GM12872 (cell line): ENCODE measurements around the gene KAZN.

Experiments
- TF ChIP-seq, protein P1 (sequence below): IDR thresholded peaks from 3 replicates; pipeline ENCODE4 v1.5.1; 2011; ENCODE audit warnings: low read depth, mild to moderate bottlenecking, low read length, moderate library complexity; ENCODE audit not compliant: insufficient read depth

The KAZN gene

DNA sequence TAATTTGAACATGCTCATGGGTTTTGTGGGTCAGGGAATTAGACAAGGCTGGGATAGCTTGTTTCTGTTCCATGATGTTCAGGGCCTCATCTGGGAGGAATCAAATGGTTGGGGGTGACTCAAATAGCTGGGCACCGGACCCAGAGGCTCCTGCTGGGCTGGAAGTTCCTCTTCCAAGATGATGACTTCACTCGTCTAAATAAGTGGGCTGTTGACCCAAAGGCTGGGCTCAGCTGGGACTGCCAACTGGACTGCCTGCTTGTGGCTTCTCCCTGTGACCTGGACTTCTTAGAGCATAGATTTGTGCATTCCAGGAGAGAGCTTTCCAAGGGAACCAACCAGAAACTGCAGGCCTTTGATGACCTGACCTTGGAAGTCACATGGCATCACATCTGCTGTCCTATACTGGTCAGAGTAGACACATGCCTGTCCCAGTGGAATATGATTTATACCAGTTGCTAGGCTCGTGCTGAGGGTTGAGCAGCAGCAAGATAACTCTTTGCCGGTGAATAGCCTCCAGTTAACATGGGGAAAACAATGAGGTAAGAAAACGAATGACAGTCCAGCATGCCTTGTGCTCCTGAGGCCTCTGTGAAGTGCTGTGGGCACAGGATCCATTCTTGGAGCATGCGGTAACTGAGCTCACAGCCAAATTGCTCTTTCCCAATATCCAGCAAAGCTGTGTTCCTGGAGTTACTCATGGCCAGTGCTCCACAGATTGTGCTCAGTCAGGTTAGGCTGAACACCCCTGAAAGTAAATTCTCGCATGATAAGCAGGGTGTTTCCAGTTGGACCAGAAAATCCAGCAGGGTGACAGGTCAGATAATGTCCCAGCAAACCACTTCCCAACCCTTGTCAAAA is 282.2 kb downstream of the KAZN start:
- TF ChIP-seq, protein P1, sequence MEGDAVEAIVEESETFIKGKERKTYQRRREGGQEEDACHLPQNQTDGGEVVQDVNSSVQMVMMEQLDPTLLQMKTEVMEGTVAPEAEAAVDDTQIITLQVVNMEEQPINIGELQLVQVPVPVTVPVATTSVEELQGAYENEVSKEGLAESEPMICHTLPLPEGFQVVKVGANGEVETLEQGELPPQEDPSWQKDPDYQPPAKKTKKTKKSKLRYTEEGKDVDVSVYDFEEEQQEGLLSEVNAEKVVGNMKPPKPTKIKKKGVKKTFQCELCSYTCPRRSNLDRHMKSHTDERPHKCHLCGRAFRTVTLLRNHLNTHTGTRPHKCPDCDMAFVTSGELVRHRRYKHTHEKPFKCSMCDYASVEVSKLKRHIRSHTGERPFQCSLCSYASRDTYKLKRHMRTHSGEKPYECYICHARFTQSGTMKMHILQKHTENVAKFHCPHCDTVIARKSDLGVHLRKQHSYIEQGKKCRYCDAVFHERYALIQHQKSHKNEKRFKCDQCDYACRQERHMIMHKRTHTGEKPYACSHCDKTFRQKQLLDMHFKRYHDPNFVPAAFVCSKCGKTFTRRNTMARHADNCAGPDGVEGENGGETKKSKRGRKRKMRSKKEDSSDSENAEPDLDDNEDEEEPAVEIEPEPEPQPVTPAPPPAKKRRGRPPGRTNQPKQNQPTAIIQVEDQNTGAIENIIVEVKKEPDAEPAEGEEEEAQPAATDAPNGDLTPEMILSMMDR = no peak

DNA sequence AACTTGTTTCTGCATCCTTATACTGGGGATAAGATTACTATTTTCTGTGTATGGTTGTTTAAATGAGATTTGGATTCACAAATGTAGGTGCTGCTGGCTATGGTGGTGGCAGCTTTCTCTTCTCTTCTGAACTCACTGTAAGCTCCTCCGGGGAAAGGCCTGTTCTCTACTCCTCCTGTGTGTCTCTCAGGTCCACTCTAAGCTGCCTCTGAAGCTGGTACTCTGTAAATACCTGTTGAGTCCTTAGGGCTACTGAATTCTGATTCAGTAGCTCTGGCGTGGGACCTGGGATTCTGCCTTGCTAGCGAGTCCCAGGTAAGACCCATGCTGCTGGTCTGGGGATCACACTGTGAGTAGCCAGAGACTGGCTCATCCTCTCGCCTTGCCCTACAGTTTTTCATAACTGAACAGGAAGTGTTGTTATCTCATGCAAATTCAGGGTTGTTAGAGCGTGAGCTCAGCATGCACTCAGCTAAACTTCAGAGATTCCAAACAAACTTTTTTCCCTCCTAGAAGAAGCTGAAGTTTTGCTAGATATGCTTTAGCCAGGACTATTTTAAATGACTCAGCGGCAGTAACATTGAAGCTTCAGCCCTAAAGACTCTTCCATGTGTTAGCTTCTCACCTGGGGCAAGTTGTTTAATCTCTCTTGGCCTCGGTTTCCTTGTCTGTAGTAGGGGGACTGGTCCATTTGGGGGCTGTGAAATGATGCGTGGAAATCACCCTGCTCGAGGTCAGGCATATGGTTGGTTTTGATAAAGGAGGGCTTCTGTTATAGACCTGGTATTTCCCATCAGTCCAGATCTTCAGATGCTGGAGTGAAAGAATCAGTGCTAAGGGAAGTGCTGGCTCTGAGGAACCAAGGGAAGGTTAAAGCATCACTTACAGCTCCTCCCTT is 283.5 kb downstream of the KAZN start:
- TF ChIP-seq, protein P1 = no peak

DNA sequence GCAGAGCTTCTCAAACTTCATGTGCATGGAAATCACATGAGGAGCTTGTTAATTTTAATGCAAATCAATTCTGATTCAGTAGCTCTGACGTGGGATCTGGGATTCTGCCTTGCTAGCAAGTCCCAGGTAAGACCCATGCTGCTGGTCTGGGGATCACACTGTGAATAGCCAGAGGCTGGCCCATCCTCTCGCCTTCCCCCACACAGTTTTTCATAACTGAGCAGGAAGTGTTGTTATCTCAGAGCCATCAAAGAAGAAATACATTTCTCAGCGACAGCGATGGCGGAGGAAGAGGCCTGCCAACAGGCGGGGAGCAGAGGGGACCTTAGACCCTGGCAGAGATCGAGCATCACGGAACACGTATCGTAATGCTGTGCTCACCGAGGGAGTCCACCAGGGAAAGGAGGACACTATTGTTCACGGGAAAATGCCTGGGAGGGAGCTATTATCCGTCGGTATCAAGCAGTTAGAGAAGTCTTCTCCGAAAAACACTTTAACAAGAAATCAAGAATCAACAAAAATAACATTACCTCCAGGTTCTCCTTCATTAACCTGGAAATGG is 286.2 kb downstream of the KAZN start:
- TF ChIP-seq, protein P1 = no peak

DNA sequence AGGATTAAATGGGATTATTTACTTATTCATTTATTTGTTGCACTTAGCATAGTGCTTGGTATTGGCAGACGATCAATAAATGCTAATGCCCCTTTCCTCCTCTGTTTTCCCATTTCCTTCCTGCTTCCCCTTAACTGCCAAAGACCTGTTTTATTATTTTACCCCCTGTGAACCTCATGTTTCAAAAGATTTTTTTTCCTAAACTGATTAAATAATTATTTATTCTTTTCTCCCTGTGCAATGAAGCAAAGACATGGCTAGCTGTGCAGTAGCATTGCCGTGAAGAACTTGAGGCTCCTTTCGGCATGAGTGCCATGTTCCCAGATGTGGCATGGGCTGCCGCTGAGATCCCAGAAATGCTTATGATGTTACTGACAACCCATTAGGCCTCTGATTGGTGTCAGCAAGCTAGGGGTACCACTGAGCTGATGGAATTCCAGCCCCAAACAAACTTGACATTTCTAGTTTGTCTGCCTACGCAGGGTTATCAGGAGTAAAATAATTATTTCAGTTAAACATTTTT is 288.6 kb downstream of the KAZN start:
- TF ChIP-seq, protein P1 = no peak

DNA sequence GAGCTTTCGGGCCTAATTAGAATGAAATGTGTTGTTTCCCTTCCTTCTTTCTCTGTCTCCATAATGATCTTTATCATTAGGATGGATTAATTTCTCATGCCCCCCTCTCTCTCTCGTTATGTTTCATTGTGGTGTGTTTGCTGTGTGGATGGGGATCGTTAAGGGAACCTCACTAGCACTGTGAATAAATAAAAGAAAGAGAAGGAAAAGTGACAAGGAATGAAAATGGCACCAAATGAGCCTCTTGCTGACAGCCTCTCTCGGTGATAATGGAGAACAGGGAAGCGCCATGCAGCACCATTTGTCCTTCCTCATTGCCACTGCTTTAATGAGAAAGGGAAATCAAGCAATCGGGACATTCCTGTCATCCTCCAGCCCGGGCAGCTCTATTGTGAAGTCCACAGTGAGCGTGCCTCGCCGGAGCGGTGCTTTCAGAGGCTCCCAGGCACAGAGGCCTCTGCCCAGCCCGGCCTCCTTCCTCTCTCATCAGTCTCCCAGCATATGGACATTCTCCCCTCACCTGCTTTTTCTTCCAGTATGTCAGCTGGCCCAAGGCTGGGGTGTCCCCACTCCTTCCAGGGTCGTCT is 289.4 kb downstream of the KAZN start:
- TF ChIP-seq, protein P1 = no peak

DNA sequence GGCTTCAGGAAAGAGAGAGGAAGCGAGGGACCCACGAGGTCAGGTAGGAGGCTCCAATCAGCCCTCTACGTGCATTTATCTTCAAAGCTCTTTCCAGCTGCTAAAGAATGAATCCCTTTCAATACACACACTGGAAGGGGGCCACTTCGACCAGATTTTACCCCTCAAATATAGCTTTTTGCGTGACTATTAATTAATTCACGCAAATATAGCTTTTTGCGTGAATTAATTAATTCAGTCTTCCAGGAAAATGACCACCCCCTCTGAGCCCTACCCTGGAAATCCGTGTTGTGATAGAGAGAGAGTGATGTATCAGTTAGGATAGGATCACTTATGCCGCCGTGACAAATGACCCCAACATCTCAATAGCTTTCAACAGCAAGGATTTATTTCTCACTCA is 289.9 kb downstream of the KAZN start:
- TF ChIP-seq, protein P1 = no peak

DNA sequence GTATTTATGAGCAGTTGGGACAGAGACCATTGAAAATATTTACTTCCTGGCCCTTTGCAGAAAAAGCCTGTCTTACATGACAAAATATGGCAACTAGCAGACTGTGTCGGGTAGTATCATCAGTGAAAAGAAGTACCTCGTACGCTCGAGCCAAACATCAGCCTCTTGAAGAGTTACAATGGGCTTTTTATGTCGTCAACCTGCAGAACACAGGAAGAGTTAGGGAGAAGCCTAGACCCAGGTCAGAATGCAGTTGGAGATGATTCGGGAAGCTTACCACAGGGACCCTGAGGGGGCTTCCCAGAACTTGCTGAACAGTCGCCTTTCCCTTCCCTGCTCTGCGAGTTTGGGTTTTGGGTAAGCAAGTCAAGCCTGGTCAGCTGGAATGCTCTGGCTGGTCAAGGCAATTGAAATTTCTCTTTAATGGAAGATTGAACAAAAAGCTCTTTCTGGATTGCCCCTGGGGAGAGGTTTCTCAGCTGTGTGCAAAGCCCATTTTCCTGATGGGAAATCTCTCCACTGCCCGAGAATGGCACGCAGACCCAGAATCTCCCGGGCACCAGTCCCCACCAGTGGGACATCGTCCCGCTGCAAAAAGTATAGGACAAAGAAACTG is 291.4 kb downstream of the KAZN start:
- TF ChIP-seq, protein P1 = no peak
